ENCODE results near the gene CA5A.

- no peak for TF ChIP-seq CTCF (IDR thresholded peaks at IDR 0.05)
- no peak for TF ChIP-seq POLR2AphosphoS5 (IDR thresholded peaks at IDR 0.05)
- no peak for TF ChIP-seq POLR2A (IDR thresholded peaks at IDR 0.05)
- no peak for TF ChIP-seq EP300 (IDR thresholded peaks at IDR 0.05)
These were observed 94.0 kb downstream of the CA5A start for GRCh38 chr16:87842209-87842869.

Measured in suprapubic skin (tissue), 4 donors.